Retinal pigment epithelial cell (primary cell): ENCODE measurements around the gene SLC29A1.
"Not testable (repeated sequence)": the region's sequence is repeated elsewhere in the genome, so short reads cannot be mapped to it uniquely, and the experiment has no call there.

Source experiments
- DNase-seq: peaks from one replicate; pipeline ENCODE4 v3.0.0-alpha.2; 2010; ENCODE audit warnings: low read depth
- H3K4me3 ChIP-seq: 2 replicates; pipeline ENCODE4 v1.5.1; 2011; ENCODE audit warnings: mild to moderate bottlenecking, low read length, control low read depth, moderate library complexity
- CTCF ChIP-seq: conservative IDR thresholded peaks from 2 replicates; pipeline ENCODE4 v1.5.1; 2011; ENCODE audit warnings: low read depth, low read length, control low read depth, inconsistent platforms

Gene SLC29A1

GRCh38 chr6:44228433-44228832, 5.0 kb downstream of the SLC29A1 start:
- H3K4me3 ChIP-seq = no peak overlapping the region
- DNase-seq = no peak
- no peak for TF ChIP-seq CTCF

GRCh38 chr6:44228836-44229235, 5.4 kb downstream of the SLC29A1 start:
- no peak for TF ChIP-seq CTCF
- H3K4me3 ChIP-seq = no peak overlapping the region
- no peak for DNase-seq

- DNase-seq = no peak
- H3K4me3 ChIP-seq = no peak overlapping the region
- TF ChIP-seq CTCF = no peak
Observed at GRCh38 chr6:44229376-44230033, 6.1 kb downstream of the SLC29A1 start.

GRCh38 chr6:44230034-44230675, 6.8 kb downstream of the SLC29A1 start:
- TF ChIP-seq CTCF = no peak
- DNase-seq = no peak
- no peak overlapping the region for H3K4me3 ChIP-seq

GRCh38 chr6:44231426-44231825, 8.0 kb downstream of the SLC29A1 start:
- DNase-seq, H3K4me3 ChIP-seq: not testable (repeated sequence)

GRCh38 chr6:44232676-44233566, 9.5 kb downstream of the SLC29A1 start:
- no peak overlapping the region for H3K4me3 ChIP-seq
- DNase-seq = no peak
- TF ChIP-seq CTCF = no peak

- no peak for DNase-seq
- no peak for TF ChIP-seq CTCF
- H3K4me3 ChIP-seq = no peak overlapping the region
Observed at GRCh38 chr6:44233567-44234100, 10.2 kb downstream of the SLC29A1 start.
